ENCODE measurements around the gene PDS5B. TPM values are rescaled to one million over a fixed set of nuclear protein-coding genes. Genes with fewer than 3 reads are reported as not detected.

The PDS5B gene
- total RNA-seq, 1 experiment from 2014 or later: 26.5 TPM

GRCh38 chr13:32821149-32821688 lies 235.0 kb downstream of the PDS5B start:
- CTCF ChIA-PET: no interaction called here
- Histone ChIP-seq H3K27me3 (ENCODE audit: insufficient read depth, low read length) (no peaks in the 10 kb centered on the region), H3K36me3 (ENCODE audit: control insufficient read depth in 1 of 2, insufficient read depth in 2 of 2, low read length in 2 of 2) (no peaks in the 10 kb centered on the region), H3K4me3 (replicated peaks in 1 of 2; ENCODE audit: low read depth in 1 of 2, low read length in 2 of 2) (no peak overlapping the region), H3K79me2 (ENCODE audit: insufficient read depth, low read length) (no peaks in the 10 kb centered on the region), H3K9me3 (ENCODE audit: control insufficient read depth in 1 of 2, insufficient read depth in 1 of 2, low read depth in 1 of 2, low read length in 2 of 2) (no peaks in the 10 kb centered on the region), H3K9ac (ENCODE audit: low read length) (no peak overlapping the region), H3K9me2 (ENCODE audit: insufficient read depth) (no peaks in the 10 kb centered on the region), H2AFZ (ENCODE audit: low read depth, low read length, poor library complexity, severe bottlenecking) (no peak overlapping the region), H4K20me1 (ENCODE audit: insufficient read depth) (no peaks in the 10 kb centered on the region), H3K4me1 (ENCODE audit: control insufficient read depth in 1 of 2, insufficient read depth in 2 of 2, low read length in 2 of 2) (peaks cover 10 to 22% of the 10 kb centered on the region in 2 experiments), H3K27ac (ENCODE audit: low read depth, low read length) (no peak overlapping the region), H3K4me2 (ENCODE audit: low read length) (no peak overlapping the region)
- ATAC-seq (no peak), DNase-seq (ENCODE audit: low read depth, low spot score) (no peak)
- RAD21 ChIA-PET (ENCODE audit: low non-redundant PET in 1 of 2, low total read pairs in 2 of 2, uncharacterized antibody in 2 of 2, unreplicated experiment in 2 of 2): no interaction called here
- intact Hi-C loops (cut with micrococcal nuclease): no loop called here
- no peak for TF ChIP-seq JUND (IDR thresholded peaks at IDR 0.05)
- TF ChIP-seq REST (IDR thresholded peaks at IDR 0.05; ENCODE audit: low read depth): no peak
- TF ChIP-seq SIN3A (IDR thresholded peaks at IDR 0.05; ENCODE audit: low read depth): no peak
- TF ChIP-seq MAX (IDR thresholded peaks at IDR 0.05): no peak
- TF ChIP-seq ZBTB33 (IDR thresholded peaks at IDR 0.05; ENCODE audit: extremely low read depth, insufficient replicate concordance, low read length): no peak
- no peak for TF ChIP-seq EZH2phosphoT487 (IDR thresholded peaks at IDR 0.05; ENCODE audit: borderline replicate concordance)
- no peak for TF ChIP-seq ZFX (IDR thresholded peaks at IDR 0.05)
- no peak for TF ChIP-seq FOSL1 (IDR thresholded peaks at IDR 0.05; ENCODE audit: low read depth)
- TF ChIP-seq POLR2AphosphoS5 (IDR thresholded peaks at IDR 0.05; ENCODE audit: low read depth, low read length): no peak
- TF ChIP-seq EGR1 (IDR thresholded peaks at IDR 0.05; ENCODE audit: low read depth): no peak
- TF ChIP-seq RAD21 (IDR thresholded peaks at IDR 0.05; ENCODE audit: low read depth): no peak
- TF ChIP-seq ATF3 (IDR thresholded peaks at IDR 0.05): no peak
- no TSS peak for BruUV-seq (replicated peaks)
- POLR2A ChIA-PET: no interaction called here

Measured in HCT116 (cell line).